GM19372 (cell line): ENCODE results near the gene MIGA1.
"Not testable (repeated sequence)": the region's sequence is repeated elsewhere in the genome, so short reads cannot be mapped to it uniquely, and the experiment has no call there.

Source experiments
- ATAC-seq: cut with Tn5 transposase; IDR thresholded peaks from one replicate; pipeline ENCODE4 v1.9.1; 2021; ENCODE audit warnings: mild to moderate bottlenecking, low read depth, moderate library complexity; ENCODE audit not compliant: unreplicated experiment

The MIGA1 gene

GRCh38 chr1:77899647-77900320 lies 120.3 kb downstream of the MIGA1 start:
- ATAC-seq: no peak

GRCh38 chr1:77900687-77901293 lies 121.3 kb downstream of the MIGA1 start:
- no peak for ATAC-seq

GRCh38 chr1:77905603-77906002 lies 126.2 kb downstream of the MIGA1 start:
- no peak for ATAC-seq

- no peak for ATAC-seq
These were observed 126.6 kb downstream of the MIGA1 start for GRCh38 chr1:77906019-77906545.

- ATAC-seq: no peak
These were observed 127.2 kb downstream of the MIGA1 start for GRCh38 chr1:77906624-77907023.

GRCh38 chr1:77910116-77910515 lies 130.7 kb downstream of the MIGA1 start:
- ATAC-seq: no peak

GRCh38 chr1:77918918-77919317 lies 139.5 kb downstream of the MIGA1 start:
- ATAC-seq: not testable (repeated sequence)

- ATAC-seq: no peak
These were observed 146.1 kb downstream of the MIGA1 start for GRCh38 chr1:77925518-77925917.

GRCh38 chr1:77925956-77926355 lies 146.5 kb downstream of the MIGA1 start:
- no peak for ATAC-seq

- ATAC-seq: no peak
These were observed 147.3 kb downstream of the MIGA1 start for GRCh38 chr1:77926561-77927357.

GRCh38 chr1:77927414-77927813 lies 148.0 kb downstream of the MIGA1 start:
- ATAC-seq: no peak
